Osteoblast (primary cell): Measurements from ENCODE around the gene RELB. TPM values are rescaled to one million over a fixed set of nuclear protein-coding genes. Genes with fewer than 3 reads are reported as not detected.

ENCODE experiments used
- DNase-seq: peaks from one replicate; pipeline ENCODE4 v3.0.0; 2011; ENCODE audit warnings: low spot score, mixed read lengths; ENCODE audit not compliant: insufficient read length; ENCODE audit errors: missing footprints
- H2AFZ ChIP-seq: 2 replicates; pipeline ENCODE4 v1.6.0; 2011; ENCODE audit warnings: mild to moderate bottlenecking, low read length
- H3K27ac ChIP-seq: 2 replicates; pipeline ENCODE4 v1.5.1; 2011; ENCODE audit warnings: mild to moderate bottlenecking, low read depth, low read length, moderate library complexity
- H3K27me3 ChIP-seq: 2 replicates; pipeline ENCODE4 v1.6.0; 2012; ENCODE audit warnings: mild to moderate bottlenecking, control low read depth, inconsistent platforms, low read length, moderate library complexity; ENCODE audit not compliant: insufficient read depth
- H3K36me3 ChIP-seq: 2 replicates; pipeline ENCODE4 v1.5.1; 2011; ENCODE audit warnings: mild to moderate bottlenecking, low read length, control low read depth, moderate library complexity; ENCODE audit not compliant: insufficient read depth
- H3K4me1 ChIP-seq: 2 replicates; pipeline ENCODE4 v1.5.1; 2011; ENCODE audit warnings: mild to moderate bottlenecking, low read length, control low read depth, moderate library complexity; ENCODE audit not compliant: insufficient read depth
- H3K4me2 ChIP-seq: 2 replicates; pipeline ENCODE4 v1.6.0; 2011; ENCODE audit warnings: mild to moderate bottlenecking, low read length; ENCODE audit not compliant: insufficient read depth
- H3K4me3 ChIP-seq: fragments of 200-600 bp; sonication (generic); 3 replicates; pipeline ENCODE4 v1.5.1; 2012; ENCODE audit warnings: mild to moderate bottlenecking, low read length, inconsistent platforms; ENCODE audit not compliant: insufficient read depth
- H3K79me2 ChIP-seq: 2 replicates; pipeline ENCODE4 v1.6.0; 2012; ENCODE audit warnings: mild to moderate bottlenecking, low read length, control low read depth, inconsistent platforms; ENCODE audit not compliant: insufficient read depth
- H3K9me3 ChIP-seq: 2 replicates; pipeline ENCODE4 v1.5.1; 2011; ENCODE audit warnings: low read depth, low read length, control low read depth
- H4K20me1 ChIP-seq: 2 replicates; pipeline ENCODE4 v1.6.0; 2012; ENCODE audit warnings: mild to moderate bottlenecking, low read length, control low read depth; ENCODE audit not compliant: insufficient read depth
- total RNA-seq: library from RNA; depleted of rRNA; stranded (reverse); fragments of >200 nt; gene quantifications from 2 replicates; pipeline ENCODE4 v1.2.3, GENCODE V29; 2012
- TF ChIP-seq, protein P1 (sequence below): IDR thresholded peaks from 2 replicates; pipeline ENCODE4 v1.5.1; 2011; ENCODE audit warnings: mild to moderate bottlenecking, low read depth, low read length, moderate library complexity; ENCODE audit errors: extremely low read depth

RELB gene
- total RNA-seq, 1 donor = 9.8 TPM

- Histone ChIP-seq H3K36me3 (peaks cover 48% of the 10 kb centered on the region), H3K27me3 (no peaks in the 10 kb centered on the region), H3K4me3 (no peak overlapping the region), H2AFZ (no peak overlapping the region), H3K27ac (no peak overlapping the region), H3K4me1 (no peaks in the 10 kb centered on the region), H4K20me1 (peaks cover 52% of the 10 kb centered on the region), H3K9me3 (no peaks in the 10 kb centered on the region), H3K79me2 (peaks cover 96% of the 10 kb centered on the region), H3K4me2 (no peak overlapping the region)
- DNase-seq = no peak
- TF ChIP-seq, protein P1, sequence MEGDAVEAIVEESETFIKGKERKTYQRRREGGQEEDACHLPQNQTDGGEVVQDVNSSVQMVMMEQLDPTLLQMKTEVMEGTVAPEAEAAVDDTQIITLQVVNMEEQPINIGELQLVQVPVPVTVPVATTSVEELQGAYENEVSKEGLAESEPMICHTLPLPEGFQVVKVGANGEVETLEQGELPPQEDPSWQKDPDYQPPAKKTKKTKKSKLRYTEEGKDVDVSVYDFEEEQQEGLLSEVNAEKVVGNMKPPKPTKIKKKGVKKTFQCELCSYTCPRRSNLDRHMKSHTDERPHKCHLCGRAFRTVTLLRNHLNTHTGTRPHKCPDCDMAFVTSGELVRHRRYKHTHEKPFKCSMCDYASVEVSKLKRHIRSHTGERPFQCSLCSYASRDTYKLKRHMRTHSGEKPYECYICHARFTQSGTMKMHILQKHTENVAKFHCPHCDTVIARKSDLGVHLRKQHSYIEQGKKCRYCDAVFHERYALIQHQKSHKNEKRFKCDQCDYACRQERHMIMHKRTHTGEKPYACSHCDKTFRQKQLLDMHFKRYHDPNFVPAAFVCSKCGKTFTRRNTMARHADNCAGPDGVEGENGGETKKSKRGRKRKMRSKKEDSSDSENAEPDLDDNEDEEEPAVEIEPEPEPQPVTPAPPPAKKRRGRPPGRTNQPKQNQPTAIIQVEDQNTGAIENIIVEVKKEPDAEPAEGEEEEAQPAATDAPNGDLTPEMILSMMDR = no peak
Measured at GRCh38 chr19:45045671-45046353, 44.5 kb downstream of the RELB start.

DNA sequence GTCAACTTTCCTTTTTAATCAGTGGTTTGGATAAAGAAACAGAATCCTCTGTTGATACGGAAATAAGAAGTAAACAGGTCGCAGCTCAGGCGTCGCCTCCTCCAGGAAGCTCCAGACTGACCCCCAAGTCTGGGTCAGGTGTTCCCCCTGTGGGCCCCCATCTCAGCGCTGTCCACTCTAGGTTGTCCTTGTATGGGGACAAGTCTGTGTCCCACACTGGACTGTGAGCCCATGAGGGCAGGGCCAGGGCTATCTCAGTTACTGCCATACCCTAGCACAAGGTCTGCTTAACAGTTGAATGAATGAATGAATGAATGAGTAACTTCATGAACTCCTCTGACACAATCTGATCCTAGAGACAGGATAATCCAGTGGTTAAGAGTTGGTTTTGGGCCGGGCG is 45.1 kb downstream of the RELB start:
- H3K27me3 ChIP-seq = no peaks in the 10 kb centered on the region
- no peaks in the 10 kb centered on the region for H3K9me3 ChIP-seq
- H3K36me3 ChIP-seq = peaks cover 43% of the 10 kb centered on the region
- H2AFZ ChIP-seq = no peak overlapping the region
- no peaks in the 10 kb centered on the region for H3K4me1 ChIP-seq
- H3K27ac ChIP-seq = no peak overlapping the region
- no peak overlapping the region for H3K4me3 ChIP-seq
- no peak overlapping the region for H3K4me2 ChIP-seq
- peaks cover 96% of the 10 kb centered on the region for H3K79me2 ChIP-seq
- DNase-seq = no peak
- TF ChIP-seq, protein P1 = no peak
- H4K20me1 ChIP-seq = peaks cover 54% of the 10 kb centered on the region

- Histone ChIP-seq H3K36me3 (peaks cover 39% of the 10 kb centered on the region), H2AFZ (no peak overlapping the region), H3K4me3 (no peak overlapping the region), H3K27ac (no peak overlapping the region), H3K4me1 (no peaks in the 10 kb centered on the region), H3K27me3 (no peaks in the 10 kb centered on the region), H3K9me3 (no peaks in the 10 kb centered on the region), H4K20me1 (peaks cover 54% of the 10 kb centered on the region), H3K79me2 (peaks cover 95% of the 10 kb centered on the region), H3K4me2 (no peak overlapping the region)
- TF ChIP-seq, protein P1 = no peak
- DNase-seq = no peak
Measured at GRCh38 chr19:45047188-45047797, 46.0 kb downstream of the RELB start.

- peaks cover 42% of the 10 kb centered on the region for H3K36me3 ChIP-seq
- no peak overlapping the region for H3K4me2 ChIP-seq
Measured at GRCh38 chr19:45049073-45049736, 47.9 kb downstream of the RELB start.

More at GRCh38 chr19:45049073-45049736, 47.9 kb downstream of the RELB start:
- TF ChIP-seq, protein P1 = no peak
- peak; percentile 21 for DNase-seq
- H3K4me3 ChIP-seq = no peak overlapping the region
- H3K4me1 ChIP-seq = no peaks in the 10 kb centered on the region
- H4K20me1 ChIP-seq = peaks cover 60% of the 10 kb centered on the region
- peaks cover 95% of the 10 kb centered on the region for H3K79me2 ChIP-seq
- no peak overlapping the region for H2AFZ ChIP-seq
- no peaks in the 10 kb centered on the region for H3K9me3 ChIP-seq
- H3K27ac ChIP-seq = peak overlapping the region; percentile 41
- H3K27me3 ChIP-seq = no peaks in the 10 kb centered on the region
